ENCODE measurements around the gene ANXA6.

The ANXA6 gene

DNA sequence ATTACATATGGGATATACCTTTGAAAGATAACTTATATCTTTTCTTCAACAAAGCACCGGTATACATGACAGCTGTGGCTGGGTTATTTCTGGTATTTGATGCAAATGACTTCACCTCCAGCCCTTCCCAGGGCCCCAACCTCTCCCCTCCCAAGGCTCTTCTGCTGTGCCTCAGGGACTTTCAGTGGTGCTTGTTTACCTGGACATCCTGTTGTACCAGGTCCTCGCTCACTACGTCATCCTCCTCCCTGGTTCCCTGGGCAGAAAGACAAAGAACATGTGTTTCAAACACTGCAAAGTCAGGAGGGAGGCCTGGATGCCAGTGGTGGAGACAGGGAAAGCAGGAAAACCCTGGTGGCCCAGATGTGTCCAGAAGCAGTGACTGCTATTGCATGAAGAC, 23.4 kb downstream of the ANXA6 start:
- Histone ChIP-seq H3K27ac (ENCODE audit: low read depth, low read length) (no peak overlapping the region), H3K9ac (ENCODE audit: low read length in 5 of 5) (no peak overlapping the region), H3K9me3 (ENCODE audit: control insufficient read depth in 5 of 5, low read length in 5 of 5) (no peaks in the 10 kb centered on the region)

DNA sequence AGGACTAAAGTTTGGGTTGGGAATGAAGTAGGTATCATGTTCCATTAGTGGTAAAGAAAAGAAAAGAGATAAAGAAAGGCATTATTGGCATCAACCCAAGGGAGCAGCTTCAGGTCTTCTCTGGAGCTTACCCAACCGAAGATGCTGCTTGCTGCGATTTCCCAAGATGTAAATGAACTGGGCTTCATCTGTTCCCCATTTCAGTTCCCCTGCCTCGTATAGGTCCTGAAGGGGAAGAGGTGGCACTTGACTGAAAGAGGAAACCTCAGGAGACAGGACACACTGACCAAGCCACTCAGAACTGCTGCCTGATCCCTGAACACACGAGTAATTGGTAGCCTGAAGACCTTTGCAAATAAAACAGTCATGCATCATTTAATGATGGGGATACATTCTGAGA, 24.6 kb downstream of the ANXA6 start:
- Histone ChIP-seq H3K36me3 (ENCODE audit: control insufficient read depth in 5 of 5, insufficient read depth in 5 of 5, low read length in 5 of 5) (peaks cover 23 to 100% (median 99%) of the 10 kb centered on the region in 5 donors), H3K4me1 (ENCODE audit: control insufficient read depth in 5 of 5, insufficient read depth in 5 of 5, low read length in 5 of 5) (peaks cover 0 to 5% (median 4%) of the 10 kb centered on the region in 5 donors), H3K4me3 (ENCODE audit: low read depth in 1 of 5, low read length in 5 of 5) (no peak overlapping the region), H3K9me3 (ENCODE audit: control insufficient read depth in 5 of 5, low read length in 5 of 5) (no peaks in the 10 kb centered on the region), H3K9ac (ENCODE audit: low read length in 5 of 5) (no peak overlapping the region), H3K27me3 (ENCODE audit: control insufficient read depth in 5 of 5, insufficient read depth in 4 of 5, low read length in 5 of 5) (no peaks in the 10 kb centered on the region), H3K27ac (ENCODE audit: low read depth, low read length) (no peak overlapping the region)

More for the DNA sequence above, 23.4 kb downstream of the ANXA6 start:
- Histone ChIP-seq H3K4me1 (ENCODE audit: control insufficient read depth in 5 of 5, insufficient read depth in 5 of 5, low read length in 5 of 5) (peaks cover 0 to 5% (median 0%) of the 10 kb centered on the region in 5 donors), H3K4me3 (ENCODE audit: low read depth in 1 of 5, low read length in 5 of 5) (no peak overlapping the region), H3K27me3 (ENCODE audit: control insufficient read depth in 5 of 5, insufficient read depth in 4 of 5, low read length in 5 of 5) (no peaks in the 10 kb centered on the region), H3K36me3 (ENCODE audit: control insufficient read depth in 5 of 5, insufficient read depth in 5 of 5, low read length in 5 of 5) (peaks cover 26 to 100% (median 100%) of the 10 kb centered on the region in 5 donors)

DNA sequence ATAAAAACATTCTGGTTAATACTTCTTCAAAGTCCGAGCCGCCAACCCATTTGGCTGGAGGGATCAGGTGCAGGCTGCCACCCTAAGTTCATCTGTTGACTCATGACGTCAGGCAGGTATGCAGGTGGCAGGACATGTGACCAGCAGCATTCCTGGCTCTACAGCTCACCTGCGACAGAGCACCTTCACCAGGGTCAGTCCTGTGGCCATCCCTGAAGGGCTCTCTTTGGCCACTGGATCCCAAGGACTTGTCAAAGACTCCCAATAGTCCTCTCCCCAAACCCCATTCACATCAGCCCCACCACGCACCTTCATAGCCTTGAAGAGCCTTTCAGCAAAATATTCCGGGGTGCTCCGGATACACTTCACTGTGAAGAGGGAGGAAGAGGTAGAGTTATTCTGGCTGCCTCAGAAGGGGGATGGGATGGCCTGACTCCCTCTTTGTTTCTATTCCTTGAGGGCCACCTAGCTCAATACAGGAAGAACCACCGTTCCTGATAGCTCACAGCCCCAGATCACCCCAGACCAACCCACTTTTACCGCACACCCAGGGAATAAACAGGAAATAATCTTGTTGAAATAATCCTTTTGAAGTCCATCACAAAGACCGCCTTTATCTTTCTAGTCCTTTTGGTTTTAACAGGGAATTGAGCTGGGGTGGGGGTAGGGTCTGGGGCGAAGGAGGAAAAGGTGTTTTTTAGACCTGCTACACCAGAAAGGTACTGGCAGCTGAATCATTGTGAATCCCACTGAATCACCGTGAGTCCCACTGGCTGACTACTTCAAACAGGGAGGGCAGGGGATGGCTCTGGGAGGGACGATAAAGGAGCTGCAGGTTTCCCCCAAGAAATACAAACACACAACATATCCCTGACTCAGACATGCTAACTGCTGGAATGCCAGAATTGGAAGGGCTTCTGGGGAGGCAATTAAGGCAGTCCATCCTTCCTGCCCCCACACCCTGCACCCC, 26.4 kb downstream of the ANXA6 start:
- Histone ChIP-seq H3K27ac (ENCODE audit: low read depth, low read length) (peak overlapping the region; percentile 17), H3K4me3 (ENCODE audit: low read depth in 1 of 5, low read length in 5 of 5) (no peak overlapping the region), H3K9me3 (ENCODE audit: control insufficient read depth in 5 of 5, low read length in 5 of 5) (no peaks in the 10 kb centered on the region), H3K27me3 (ENCODE audit: control insufficient read depth in 5 of 5, insufficient read depth in 4 of 5, low read length in 5 of 5) (no peaks in the 10 kb centered on the region), H3K9ac (ENCODE audit: low read length in 5 of 5) (no peak overlapping the region), H3K4me1 (ENCODE audit: control insufficient read depth in 5 of 5, insufficient read depth in 5 of 5, low read length in 5 of 5) (peaks cover 3 to 8% (median 4%) of the 10 kb centered on the region in 5 donors), H3K36me3 (ENCODE audit: control insufficient read depth in 5 of 5, insufficient read depth in 5 of 5, low read length in 5 of 5) (peaks cover 20 to 100% (median 96%) of the 10 kb centered on the region in 5 donors)

DNA sequence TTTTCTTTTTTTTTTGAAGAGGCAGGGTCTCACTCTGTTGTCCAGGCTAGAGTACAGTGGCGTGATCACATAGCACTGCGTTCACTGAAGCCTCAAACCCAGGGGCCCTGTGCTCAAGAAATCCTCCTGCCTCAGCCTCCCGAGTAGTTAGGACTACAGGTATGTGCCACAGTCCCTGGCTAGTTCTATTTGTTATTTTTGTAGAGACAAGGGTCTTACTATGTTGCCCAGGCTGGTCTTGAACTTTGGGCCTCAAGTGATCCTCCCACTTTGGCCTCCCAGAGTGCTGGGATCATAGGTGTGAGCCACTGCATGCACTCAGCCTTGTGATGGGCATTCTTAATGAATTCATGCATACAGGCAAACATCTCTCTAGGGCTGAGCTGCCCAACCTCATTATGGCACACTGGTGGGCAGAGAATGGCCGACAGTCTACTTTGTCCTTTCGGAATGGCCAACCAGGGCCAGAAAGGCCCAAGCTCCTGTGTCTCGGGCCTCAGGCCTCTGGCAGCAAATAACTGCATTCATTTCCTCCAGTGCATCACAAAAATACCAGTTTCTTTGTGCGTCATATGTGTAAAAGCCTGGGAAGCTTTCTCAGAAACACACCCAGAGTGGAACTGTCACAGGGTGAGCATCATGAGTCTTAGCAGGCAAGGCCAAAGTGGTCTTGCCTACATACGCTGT, 27.2 kb downstream of the ANXA6 start:
- H3K27ac ChIP-seq (ENCODE audit: low read depth, low read length), result peak overlapping the region; percentile 17
- H3K36me3 ChIP-seq (ENCODE audit: control insufficient read depth in 5 of 5, insufficient read depth in 5 of 5, low read length in 5 of 5), result peaks cover 24 to 100% (median 96%) of the 10 kb centered on the region in 5 donors
- no peak overlapping the region for H3K4me3 ChIP-seq (ENCODE audit: low read depth in 1 of 5, low read length in 5 of 5)
- H3K9ac ChIP-seq (ENCODE audit: low read length in 5 of 5), result no peak overlapping the region
- H3K27me3 ChIP-seq (ENCODE audit: control insufficient read depth in 5 of 5, insufficient read depth in 4 of 5, low read length in 5 of 5), result no peaks in the 10 kb centered on the region
- H3K4me1 ChIP-seq (ENCODE audit: control insufficient read depth in 5 of 5, insufficient read depth in 5 of 5, low read length in 5 of 5), result peaks cover 4 to 12% (median 4%) of the 10 kb centered on the region in 5 donors
- H3K9me3 ChIP-seq (ENCODE audit: control insufficient read depth in 5 of 5, low read length in 5 of 5), result no peaks in the 10 kb centered on the region

DNA sequence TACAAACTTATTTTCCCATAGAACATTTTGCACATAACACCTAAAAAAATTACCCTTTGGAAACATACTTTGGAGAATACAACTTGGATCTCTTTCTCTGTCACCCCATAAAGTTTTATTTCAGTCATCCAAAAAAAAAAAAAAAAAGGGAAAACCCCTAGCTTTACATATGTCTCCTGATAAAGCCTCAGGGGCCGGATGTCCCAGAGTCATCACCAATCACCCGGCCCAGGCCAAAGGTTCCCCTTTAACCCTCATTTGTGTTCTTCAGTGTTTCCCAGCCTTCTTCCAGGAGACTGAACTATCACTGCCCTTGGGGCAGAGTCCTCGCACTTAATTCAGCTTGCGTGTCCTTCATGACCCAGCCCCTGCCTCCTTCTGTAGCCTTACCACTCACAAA, 28.8 kb downstream of the ANXA6 start:
- no peaks in the 10 kb centered on the region for H3K9me3 ChIP-seq (ENCODE audit: control insufficient read depth in 5 of 5, low read length in 5 of 5)
- H3K4me1 ChIP-seq (ENCODE audit: control insufficient read depth in 5 of 5, insufficient read depth in 5 of 5, low read length in 5 of 5), result peaks cover 0 to 11% (median 4%) of the 10 kb centered on the region in 5 donors

DNA sequence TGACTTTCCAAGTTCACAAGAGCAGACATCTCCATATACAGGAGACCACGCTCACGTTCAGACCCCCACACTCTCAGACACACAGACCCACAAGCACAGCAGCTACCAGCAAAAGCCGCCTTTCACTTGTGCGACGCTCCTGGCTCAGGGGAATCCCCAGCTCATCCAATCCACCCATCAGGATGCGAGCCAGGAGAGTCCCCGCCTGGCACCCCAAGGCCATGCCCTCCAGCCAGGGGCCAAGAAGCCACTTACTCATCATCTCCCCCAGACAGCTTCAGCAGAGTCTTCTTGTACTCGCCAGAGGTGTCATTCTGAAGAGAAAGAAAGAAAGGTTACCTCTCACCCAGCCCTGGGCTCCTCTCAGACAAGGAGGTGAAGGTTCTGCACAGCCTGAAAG, 29.7 kb downstream of the ANXA6 start:
- Histone ChIP-seq H3K4me3 (ENCODE audit: low read depth in 1 of 5, low read length in 5 of 5) (no peak overlapping the region), H3K9ac (ENCODE audit: low read length in 5 of 5) (no peak overlapping the region), H3K4me1 (ENCODE audit: control insufficient read depth in 5 of 5, insufficient read depth in 5 of 5, low read length in 5 of 5) (peaks cover 0 to 11% (median 4%) of the 10 kb centered on the region in 5 donors), H3K27me3 (ENCODE audit: control insufficient read depth in 5 of 5, insufficient read depth in 4 of 5, low read length in 5 of 5) (no peaks in the 10 kb centered on the region), H3K9me3 (ENCODE audit: control insufficient read depth in 5 of 5, low read length in 5 of 5) (no peaks in the 10 kb centered on the region), H3K36me3 (ENCODE audit: control insufficient read depth in 5 of 5, insufficient read depth in 5 of 5, low read length in 5 of 5) (peaks cover 16 to 100% (median 92%) of the 10 kb centered on the region in 5 donors), H3K27ac (ENCODE audit: low read depth, low read length) (no peak overlapping the region)

More for the DNA sequence above, 28.8 kb downstream of the ANXA6 start:
- peak overlapping the region; percentile 56 for H3K27ac ChIP-seq (ENCODE audit: low read depth, low read length)
- no peak overlapping the region for H3K4me3 ChIP-seq (ENCODE audit: low read depth in 1 of 5, low read length in 5 of 5)
- no peak overlapping the region for H3K9ac ChIP-seq (ENCODE audit: low read length in 5 of 5)
- no peaks in the 10 kb centered on the region for H3K27me3 ChIP-seq (ENCODE audit: control insufficient read depth in 5 of 5, insufficient read depth in 4 of 5, low read length in 5 of 5)
- peaks cover 25 to 100% (median 92%) of the 10 kb centered on the region in 5 donors for H3K36me3 ChIP-seq (ENCODE audit: control insufficient read depth in 5 of 5, insufficient read depth in 5 of 5, low read length in 5 of 5)

DNA sequence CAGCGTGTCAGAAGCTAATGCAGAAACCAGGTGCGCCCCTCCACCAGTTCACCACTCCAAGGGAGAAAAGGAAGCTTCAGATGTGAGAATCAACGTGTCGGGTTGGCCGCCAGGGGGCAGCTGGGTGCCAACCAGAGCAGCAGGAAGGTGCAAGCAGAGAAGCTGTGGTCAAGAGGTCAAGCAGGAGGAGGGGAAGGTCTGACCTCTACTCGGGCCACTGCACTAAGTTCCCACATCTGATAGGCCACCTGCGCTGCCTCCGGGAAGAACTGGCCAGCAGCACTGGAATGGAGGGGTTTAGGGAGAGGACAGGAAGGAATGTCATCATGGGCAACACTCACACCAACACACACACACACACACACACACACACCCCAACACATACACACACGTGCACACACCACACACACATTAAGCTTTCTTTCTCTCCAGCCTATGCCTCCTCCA, 31.4 kb downstream of the ANXA6 start:
- H3K36me3 ChIP-seq (ENCODE audit: control insufficient read depth in 5 of 5, insufficient read depth in 5 of 5, low read length in 5 of 5), result peaks cover 15 to 100% (median 92%) of the 10 kb centered on the region in 5 donors
- no peaks in the 10 kb centered on the region for H3K9me3 ChIP-seq (ENCODE audit: control insufficient read depth in 5 of 5, low read length in 5 of 5)
- H3K9ac ChIP-seq (ENCODE audit: low read length in 5 of 5), result no peak overlapping the region
- peaks cover 3 to 11% (median 4%) of the 10 kb centered on the region in 5 donors for H3K4me1 ChIP-seq (ENCODE audit: control insufficient read depth in 5 of 5, insufficient read depth in 5 of 5, low read length in 5 of 5)
- peak overlapping the region; percentile 21 for H3K27ac ChIP-seq (ENCODE audit: low read depth, low read length)
- no peaks in the 10 kb centered on the region for H3K27me3 ChIP-seq (ENCODE audit: control insufficient read depth in 5 of 5, insufficient read depth in 4 of 5, low read length in 5 of 5)
- no peak overlapping the region for H3K4me3 ChIP-seq (ENCODE audit: low read depth in 1 of 5, low read length in 5 of 5)

DNA sequence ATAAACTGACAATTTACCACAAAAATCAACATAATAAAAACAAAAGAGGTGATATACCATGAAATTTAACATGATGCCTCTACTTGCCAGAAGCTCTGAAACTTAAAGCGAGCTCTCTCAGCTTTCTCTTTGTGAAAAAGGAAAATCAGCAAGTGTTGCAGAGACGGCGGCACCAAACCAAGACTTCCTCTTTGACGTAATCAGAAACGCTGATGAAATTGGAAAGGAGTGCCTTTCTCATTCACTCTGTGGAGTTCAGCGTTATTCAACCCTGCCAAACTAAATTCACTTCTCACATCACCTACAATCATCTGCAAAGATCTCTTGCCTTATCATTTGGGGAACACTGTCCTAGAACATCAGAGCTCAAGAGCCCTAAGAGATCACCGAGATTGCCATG, 32.2 kb downstream of the ANXA6 start:
- H3K9me3 ChIP-seq (ENCODE audit: control insufficient read depth in 5 of 5, low read length in 5 of 5), result no peaks in the 10 kb centered on the region
- H3K27me3 ChIP-seq (ENCODE audit: control insufficient read depth in 5 of 5, insufficient read depth in 4 of 5, low read length in 5 of 5), result no peaks in the 10 kb centered on the region
- peak overlapping the region; percentile 21 for H3K27ac ChIP-seq (ENCODE audit: low read depth, low read length)
- no peak overlapping the region for H3K4me3 ChIP-seq (ENCODE audit: low read depth in 1 of 5, low read length in 5 of 5)
- no peak overlapping the region for H3K9ac ChIP-seq (ENCODE audit: low read length in 5 of 5)
- peaks cover 3 to 11% (median 4%) of the 10 kb centered on the region in 5 donors for H3K4me1 ChIP-seq (ENCODE audit: control insufficient read depth in 5 of 5, insufficient read depth in 5 of 5, low read length in 5 of 5)
- H3K36me3 ChIP-seq (ENCODE audit: control insufficient read depth in 5 of 5, insufficient read depth in 5 of 5, low read length in 5 of 5), result peaks cover 22 to 100% (median 92%) of the 10 kb centered on the region in 5 donors

DNA sequence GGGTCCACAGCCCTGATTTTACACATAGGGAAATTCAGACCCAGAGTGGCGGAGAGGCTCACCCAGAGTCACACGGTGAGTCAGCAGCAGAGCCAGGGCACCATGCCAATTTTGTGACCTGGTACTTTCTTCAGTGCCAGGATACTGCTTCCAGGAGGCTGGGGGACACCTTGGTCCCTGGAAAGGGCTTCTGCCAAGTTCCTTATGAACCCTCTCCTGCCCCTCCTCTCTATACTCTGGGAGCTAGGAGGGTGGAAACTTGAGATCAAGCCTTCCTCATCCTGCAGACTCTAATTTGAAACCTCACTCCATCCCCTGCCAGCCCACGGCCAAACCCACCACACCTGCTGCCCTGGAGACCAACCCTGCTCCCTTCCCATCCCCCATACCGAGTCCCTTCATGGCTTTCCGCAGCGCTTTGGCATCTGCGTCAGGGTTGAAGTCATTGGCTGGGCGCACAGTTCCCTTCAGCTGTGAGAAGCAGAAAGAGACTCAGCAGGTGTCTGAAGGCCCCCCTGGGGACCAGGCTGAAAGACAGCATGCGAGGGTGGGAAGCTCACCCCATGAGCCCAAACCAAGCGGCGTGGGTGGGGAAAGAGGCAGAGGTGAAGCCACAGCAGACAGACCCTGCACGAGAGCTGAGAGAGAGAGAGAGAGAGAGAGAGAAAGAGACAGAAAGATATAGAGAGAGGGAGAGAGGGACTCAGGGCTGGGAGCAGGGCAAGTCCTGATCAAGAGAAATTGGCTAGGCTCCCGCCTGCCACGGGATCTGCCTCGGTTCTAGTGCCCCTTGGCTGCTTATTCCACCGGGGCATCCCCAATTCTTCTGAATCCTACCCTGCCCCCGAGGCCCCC, 33.5 kb downstream of the ANXA6 start:
- no peak overlapping the region for H3K4me3 ChIP-seq (ENCODE audit: low read depth in 1 of 5, low read length in 5 of 5)
- H3K9ac ChIP-seq (ENCODE audit: low read length in 5 of 5), result no peak overlapping the region
- peaks cover 23 to 100% (median 90%) of the 10 kb centered on the region in 5 donors for H3K36me3 ChIP-seq (ENCODE audit: control insufficient read depth in 5 of 5, insufficient read depth in 5 of 5, low read length in 5 of 5)
- peaks cover 3 to 11% (median 4%) of the 10 kb centered on the region in 5 donors for H3K4me1 ChIP-seq (ENCODE audit: control insufficient read depth in 5 of 5, insufficient read depth in 5 of 5, low read length in 5 of 5)
- peak overlapping the region; percentile 57 for H3K27ac ChIP-seq (ENCODE audit: low read depth, low read length)
- no peaks in the 10 kb centered on the region for H3K27me3 ChIP-seq (ENCODE audit: control insufficient read depth in 5 of 5, insufficient read depth in 4 of 5, low read length in 5 of 5)
- H3K9me3 ChIP-seq (ENCODE audit: control insufficient read depth in 5 of 5, low read length in 5 of 5), result no peaks in the 10 kb centered on the region
